ENCODE data around the gene HES5.

HES5 gene

DNA sequence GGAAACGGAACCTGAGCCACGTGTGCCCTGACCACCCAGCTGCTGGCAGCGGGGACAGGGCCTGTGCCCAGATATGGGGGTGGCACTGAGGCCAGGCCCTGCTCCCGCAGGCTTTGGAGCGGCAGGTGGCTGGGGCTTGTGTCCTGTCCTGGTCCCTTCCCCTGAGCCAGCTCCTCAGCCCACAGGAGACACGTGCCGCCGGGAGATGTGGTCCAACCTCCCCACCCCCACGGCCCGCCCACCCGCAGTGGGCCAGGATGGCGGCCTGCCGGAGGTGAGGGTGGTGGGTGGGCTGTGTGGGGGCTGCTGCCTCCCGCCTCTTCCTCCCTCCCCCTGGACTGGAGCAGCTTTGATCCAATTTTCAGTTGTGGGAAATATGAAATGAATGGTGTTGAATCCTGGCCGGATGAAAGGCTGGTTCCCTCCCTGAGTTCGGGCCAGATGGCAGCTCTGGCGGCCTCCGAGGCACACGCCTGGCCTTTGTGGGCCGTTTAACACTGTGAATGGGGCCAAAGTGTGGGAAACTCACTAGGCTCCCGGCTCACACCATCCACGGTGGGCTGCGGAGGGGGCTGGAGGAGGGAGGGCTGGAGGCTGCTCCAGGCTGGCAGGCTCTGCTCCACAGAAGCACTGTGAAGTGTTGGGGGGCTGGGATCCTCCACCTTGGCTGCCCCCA lies 2.6 kb upstream of the HES5 start:
- no peak for DNase-seq (ENCODE audit: low spot score)

DNA sequence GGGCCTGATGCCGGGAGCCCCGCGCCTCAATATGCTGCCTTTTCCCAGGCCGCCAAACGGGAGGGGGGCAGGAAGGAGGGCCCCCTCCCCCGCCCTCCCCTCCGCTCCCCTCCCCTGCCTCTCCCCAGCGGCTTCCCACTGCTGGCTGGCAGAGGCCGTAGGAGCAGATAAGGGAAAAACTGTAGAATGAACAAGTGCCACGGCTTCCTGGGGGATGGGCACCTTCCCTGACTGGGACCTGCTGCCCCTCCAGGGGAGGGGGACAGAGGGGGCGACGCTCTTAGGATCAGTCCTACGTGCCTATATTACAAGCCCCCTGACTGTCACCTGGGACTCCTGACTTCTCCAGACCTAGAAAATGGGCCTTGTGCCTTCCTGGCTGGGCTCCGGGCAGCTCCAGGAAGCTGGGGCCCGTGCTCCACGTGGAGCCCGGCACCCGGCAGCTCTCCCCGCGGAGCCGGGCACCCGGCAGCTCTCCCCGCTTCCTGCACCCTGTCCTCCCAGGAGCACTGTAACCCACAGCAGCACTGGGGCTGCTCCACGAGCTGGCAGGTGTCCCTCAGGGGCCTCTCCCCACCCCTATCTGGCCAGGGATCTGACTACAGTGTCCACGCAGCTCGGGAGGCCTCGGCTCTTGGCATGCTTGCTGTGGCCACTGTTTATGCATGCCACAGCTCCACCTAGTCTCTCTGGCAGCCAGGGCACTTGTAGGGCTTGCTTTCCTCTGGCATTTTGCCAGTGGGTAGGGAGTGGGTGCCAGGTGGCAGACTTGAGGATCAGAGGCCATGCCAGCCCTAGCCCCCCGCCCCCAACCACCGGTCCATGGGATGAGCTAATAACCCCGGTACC lies 674 bp upstream of the HES5 start:
- DNase-seq (ENCODE audit: low spot score) = no peak

DNA sequence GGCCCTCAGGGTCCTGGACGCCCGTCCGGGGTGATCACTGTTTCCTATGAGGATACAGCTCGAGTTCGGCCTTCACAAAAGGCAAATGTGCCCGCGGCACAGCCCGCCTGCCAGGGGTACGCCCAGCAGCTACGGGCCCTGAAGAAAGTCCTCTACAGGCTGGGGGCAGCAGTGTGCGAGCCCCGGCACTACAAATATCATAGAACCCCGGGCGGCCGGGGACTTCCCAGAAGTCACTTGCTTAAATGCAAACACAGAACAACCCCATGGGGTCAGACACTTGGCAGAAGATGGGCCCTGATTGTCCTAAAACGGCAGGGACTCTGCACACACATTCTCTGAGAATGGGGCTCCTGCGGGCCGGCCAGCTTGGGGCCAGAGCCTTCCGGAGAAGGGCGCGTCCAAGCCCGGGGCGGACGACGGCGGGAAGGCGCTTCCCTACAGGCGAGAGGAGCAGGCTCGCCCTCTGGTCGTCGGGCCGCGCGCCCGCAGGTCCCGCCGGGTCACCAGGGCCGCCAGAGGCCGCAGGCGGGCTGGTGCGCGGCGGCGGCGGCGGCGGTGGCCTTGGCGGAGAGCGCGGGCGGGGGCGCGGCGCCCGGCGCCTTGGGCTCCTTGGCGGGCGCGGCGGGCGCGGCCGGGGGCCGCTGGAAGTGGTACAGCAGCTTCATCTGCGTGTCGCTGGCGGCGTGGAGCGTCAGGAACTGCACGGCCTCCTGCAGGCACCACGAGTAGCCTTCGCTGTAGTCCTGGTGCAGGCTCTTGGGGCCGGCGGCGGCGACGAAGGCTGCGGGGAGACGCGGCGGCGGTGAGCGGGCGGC lies 888 bp downstream of the HES5 start:
- no peak for DNase-seq (ENCODE audit: low spot score)

DNA sequence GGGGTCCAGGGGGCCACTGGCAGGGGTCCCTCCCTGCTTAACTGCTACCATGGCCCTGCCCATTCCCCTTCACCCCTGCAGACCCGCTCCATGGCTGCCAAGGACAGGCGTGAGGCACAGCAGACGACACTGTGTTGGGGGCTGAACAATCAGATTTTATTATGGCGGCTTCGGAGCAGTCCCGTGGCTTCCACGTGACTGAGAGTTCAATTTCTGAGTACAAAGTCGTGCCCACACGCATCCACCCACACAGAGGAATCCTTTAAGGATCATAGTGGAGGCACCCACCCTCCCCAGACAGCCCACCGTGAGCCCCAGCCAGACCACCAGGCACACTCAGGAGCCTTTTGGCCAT lies 1.5 kb downstream of the HES5 start:
- DNase-seq (ENCODE audit: low spot score) = no peak

DNA sequence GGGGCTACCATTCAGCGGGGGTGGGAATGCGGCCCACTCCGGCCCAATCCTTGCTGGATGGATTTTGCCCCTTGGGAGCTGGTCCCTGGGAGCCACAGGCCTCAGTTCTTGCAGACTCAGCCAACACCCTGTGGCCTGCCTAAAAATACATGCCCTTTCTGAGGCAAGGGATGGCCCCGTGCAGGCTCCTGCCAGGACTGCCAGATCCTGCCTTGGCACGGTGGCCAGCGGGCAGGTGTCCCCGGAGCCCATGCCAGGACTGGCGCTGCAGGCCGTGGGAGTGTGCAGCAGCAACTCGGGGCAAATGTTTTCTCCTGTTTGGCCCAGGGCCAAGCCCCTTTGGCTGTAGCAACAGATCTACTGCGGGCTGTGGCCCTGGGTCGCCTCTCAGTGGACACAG lies 2.0 kb downstream of the HES5 start:
- DNase-seq (ENCODE audit: low spot score) = no peak

DNA sequence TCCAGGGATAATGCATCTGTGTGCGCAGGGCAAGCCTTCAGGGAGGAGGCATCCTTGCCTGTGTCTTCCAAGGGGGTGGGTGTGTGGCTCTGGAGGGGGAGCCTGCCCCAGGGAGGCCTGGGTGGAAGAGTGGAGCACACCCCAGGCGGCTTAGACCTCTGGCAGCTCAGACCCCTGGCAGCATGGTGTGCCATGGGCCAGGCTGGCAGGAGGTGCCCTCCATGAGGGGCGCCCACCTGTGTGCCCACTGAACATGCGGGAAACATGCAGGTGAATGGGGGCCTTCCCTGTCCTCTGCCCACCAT lies 2.6 kb downstream of the HES5 start:
- DNase-seq (ENCODE audit: low spot score) = no peak

DNA sequence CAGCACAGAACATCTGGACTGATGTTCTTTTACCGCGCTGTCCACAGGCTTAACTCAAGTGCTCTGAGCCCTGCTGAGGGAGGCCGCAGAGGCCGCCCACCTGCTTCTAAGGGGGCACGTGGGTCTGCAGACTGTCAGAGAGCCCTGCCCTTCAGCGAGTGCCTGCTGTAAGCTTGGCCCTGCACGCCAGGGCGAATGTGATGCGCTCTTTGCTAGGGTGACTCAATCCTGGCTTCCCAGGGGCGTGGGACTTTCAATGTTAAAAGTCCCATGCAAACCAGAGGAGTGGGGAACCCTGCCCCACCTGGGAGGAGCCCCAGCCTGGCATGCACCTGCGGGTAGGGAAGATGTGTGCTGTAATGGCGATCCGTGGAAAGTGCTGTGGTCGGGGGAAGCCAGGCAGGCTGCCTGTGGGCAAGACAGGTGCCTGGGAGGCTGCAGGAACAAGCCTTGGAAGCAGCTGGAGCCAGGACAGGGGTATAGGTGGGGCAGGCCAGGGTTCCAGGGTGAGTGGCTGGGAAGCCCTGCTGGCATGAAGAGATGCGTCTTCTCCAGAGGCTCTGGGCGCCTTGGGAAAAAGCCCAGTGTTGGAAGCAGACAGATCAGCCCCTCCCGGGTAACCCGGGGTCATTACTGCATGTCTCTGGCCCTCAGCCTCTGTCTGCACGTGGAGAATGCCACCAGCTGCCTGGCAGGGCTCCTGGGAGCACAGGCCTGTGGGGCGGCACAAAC lies 3.1 kb downstream of the HES5 start:
- peak; percentile 69 for DNase-seq (ENCODE audit: low spot score)

DNA sequence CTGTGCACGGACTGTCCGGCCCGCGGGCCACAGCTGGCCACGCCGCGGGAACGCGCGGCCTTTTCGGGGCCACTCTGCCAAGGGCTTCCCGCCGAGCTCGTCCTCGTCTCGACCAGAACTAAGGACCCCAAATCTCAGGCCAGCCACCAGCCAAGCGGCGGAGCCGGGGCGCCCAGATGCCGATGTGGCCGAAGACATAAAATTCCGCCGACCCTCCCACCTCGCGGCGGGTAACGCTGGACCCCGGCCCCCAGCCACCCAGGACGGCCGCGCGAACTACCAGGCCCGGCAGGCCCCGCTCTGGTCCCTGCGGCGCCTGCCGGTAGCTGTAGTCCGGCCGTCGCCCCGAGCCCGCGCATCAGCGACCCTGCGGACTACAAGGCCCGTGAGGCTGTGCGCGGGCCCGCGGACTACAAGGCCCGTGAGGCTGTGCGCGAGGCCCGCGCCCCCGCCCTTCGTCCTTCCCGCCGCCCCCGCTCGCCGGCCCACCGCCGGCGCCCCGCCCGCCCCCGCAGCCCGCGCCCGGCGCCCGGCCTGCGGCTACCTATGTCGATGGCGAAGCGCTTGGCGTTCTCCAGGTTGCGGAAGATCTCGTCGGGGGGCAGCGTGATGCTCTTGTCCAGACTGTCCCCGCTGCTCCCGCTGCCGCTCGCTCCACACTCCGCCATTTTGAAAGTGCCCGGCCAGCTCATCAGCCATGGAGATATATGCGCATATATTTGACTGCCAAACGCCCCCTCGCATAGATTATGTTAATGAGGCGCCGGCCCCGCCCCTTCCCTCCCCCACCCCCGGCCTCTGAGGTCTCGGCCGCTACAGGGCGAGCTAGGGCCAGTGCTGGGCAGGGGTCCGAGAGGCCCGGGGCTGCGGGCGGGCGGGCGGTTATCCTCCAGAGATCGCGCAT lies 3.9 kb downstream of the HES5 start, which contains the start of gene PANK4:
PANK4 (minus strand) TSS at position 677 of the 904 bp plus-strand sequence; CDS start at position 668, 9 bp downstream.
- DNase-seq (ENCODE audit: low spot score) = peak; percentile 86

DNA sequence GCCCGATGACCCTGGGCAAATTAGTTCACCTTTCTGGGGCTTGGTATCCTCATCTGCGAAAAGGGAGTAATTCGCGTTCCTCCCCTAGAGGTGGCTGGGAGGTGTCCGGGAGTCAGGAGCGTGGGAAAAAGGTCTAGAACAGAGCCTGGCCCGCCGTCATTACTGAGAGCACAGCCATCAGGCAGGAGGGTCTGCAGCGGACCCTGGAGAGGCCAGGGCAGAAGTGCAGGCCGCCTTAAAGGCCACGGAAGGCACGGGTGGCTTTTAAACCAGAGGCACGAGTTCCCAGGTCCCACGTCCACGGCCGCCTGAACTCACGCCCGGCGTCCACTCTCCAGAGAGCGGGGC lies 4.5 kb downstream of the HES5 start:
- DNase-seq (ENCODE audit: low spot score) = no peak

DNA sequence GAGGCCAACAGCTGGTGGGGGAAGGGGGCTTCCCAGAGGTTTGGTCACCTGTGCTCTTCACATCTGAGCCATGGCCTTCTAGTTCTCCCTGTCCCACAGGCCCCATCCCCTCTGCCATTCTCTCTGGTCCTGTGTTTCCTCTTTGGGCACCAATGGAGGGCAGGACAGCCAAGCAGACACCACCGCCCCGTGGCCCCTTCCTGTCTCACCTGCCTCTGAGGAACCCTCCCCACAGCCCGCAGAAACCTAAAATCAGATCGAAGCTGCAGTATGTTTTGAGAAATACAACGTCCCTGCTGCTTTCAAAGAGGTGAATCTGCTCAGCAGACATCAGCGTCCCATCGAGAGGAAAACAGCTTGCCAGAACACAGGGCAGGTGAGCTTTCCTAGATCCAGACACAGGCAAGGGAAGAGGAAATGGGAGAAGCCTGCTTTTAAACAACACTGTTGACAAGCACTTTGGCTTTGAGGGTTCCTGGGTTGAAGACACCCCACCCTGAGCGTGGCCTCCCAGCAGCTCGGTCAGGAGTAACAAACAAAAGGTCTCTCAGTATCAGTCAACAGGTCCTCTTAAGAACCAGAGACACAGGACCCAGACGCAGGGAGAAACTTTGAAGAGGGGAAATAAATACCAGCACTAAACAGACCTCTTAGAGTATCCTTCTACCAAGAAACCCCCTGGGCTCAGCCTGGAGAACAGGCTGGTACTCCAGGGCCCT lies 6.0 kb downstream of the HES5 start:
- no peak for DNase-seq (ENCODE audit: low spot score)

DNA sequence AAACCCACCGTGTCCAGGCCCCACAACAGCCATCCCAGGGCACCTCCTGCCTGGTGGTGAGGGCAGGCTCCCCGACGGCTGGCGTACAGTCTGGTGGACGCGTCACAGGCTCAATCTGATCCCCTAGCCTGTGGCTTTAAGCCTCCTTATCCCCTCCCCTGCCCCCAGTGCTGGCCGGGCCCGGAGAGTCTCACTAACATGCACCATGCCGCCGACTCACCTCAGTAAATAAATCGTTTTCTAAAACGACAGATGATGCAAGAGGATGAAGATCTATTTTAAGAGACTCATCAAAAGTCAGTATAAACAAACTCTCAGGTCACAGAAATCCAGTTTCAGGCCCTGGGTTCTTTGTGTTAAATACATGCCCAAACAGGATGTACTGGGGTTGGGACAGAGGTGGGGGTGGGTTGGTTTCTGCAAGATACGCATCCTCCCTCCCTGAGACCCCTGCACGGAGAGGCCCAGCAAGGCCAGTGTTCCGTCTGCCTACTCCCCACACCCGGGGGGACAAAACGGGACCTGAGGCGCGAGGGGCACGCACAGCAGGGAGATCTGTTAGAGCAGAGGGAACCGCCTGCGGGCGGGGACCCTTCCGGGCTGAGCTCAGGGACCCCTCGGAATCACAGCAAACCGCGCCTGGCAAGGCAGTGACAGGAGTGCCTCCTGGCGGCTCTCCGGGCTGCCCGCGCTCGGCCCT lies 6.7 kb downstream of the HES5 start:
- DNase-seq (ENCODE audit: low spot score) = no peak

DNA sequence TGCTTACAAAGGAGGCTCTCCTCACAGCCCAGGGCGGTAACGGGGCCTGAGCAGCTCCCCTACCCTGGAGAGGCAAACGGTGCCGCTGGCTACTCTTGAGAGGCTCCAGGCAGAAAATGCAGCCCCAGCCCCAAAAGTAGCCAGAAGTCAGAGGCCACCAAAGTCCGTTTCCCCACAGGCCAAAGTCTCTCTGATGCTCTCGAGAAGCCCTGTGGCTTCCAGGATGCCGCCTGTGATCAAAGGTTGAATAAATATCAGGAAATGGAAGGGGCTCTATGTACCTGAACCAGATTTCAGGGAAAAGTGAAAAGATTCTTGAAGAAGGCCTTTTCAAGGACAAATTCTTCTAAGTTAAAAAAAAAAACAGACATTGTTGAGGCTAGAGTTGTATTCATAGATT lies 7.8 kb downstream of the HES5 start:
- DNase-seq (ENCODE audit: low spot score) = no peak

DNA sequence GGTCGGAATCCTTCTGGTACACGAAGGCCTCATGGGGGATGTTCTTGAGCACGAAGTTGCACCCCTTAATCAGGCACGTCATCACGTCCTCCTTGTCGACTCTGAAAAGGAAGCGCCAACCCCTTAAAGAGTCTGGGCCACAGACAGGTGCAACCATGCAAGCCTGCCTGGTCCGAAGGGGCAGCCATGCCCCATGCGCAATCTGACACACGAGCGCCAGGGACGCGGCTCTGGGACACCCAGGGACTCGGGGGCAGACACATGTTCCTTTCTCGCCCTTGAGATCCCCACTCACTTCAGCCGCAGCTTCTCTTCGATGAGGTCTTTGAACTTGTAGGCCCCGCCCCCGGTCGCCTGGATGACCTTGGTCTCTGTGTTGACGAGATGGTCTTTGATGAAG lies 9.3 kb downstream of the HES5 start:
- DNase-seq (ENCODE audit: low spot score) = no peak

DNA sequence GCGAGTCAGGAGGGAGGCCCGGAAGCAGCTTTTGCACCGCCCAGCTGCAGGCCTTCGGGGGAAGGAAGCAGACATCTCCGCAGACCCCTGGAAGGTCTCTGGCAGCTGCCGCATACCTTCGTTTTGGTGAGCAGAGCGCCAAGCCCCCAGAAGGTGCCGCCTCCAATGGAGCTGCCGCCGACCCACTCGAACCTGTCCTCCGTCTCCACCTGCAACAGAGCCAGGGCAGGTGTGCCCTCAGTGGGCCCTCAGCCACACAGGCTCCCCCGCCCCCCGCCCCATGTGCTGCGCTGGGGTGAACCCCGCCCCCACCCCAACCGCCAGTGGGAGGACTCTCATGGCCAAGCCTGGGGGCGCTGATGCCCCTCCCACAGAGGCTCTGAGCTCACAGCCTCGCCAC lies 9.9 kb downstream of the HES5 start:
- no peak for DNase-seq (ENCODE audit: low spot score)

DNA sequence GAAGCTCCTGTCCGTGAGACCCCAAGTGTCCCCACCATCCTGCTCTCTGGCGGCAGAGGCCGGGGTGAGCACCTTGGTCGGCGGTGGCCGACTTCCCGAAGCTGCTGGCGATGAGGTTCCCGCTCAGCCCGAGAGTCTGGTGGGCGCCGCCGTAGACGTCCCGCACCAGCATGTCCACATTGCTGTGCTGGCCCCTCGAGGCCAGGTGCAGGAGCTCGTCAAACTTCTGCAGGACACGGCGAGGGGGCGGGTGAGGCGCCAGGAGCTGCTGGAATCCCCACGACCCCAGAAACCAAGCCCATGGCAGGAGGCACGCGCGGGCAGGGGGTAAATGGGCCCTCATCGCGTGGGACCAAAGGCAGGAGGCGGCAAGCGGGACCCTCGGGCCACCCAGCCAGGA lies 10.3 kb downstream of the HES5 start:
- no peak for DNase-seq (ENCODE audit: low spot score)

DNA sequence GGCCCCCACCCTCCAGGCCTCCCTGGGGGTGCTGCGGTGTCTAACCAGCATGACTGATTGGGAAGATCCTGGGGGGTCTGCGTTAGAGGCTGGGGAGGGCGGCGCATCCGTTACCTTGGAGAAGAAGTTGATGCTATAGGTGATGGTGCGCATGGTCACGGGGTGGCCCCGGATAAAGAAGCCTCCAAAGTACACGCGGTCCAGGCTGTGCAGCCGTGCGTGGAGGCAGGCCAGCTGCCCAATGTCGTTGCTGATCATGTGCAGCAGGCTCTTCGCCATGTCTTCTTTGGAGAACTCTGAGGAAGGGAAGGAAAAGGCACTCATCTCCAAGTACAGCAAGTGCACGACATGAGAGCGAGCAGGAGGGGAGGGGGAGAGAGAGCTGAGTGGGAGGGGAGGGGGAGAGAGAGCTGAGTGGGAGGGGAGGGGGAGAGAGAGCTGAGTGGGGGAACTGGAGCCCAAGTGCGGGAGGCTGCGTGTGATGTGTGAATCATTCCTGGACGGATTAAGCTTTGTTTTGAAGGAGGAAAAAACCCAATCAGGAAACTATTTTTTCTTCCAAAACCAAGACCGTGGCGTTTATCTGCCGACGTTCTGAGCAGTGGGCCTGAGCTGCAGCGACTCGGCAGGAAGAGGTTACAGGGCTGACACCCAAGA lies 10.9 kb downstream of the HES5 start:
- DNase-seq (ENCODE audit: low spot score) = no peak

DNA sequence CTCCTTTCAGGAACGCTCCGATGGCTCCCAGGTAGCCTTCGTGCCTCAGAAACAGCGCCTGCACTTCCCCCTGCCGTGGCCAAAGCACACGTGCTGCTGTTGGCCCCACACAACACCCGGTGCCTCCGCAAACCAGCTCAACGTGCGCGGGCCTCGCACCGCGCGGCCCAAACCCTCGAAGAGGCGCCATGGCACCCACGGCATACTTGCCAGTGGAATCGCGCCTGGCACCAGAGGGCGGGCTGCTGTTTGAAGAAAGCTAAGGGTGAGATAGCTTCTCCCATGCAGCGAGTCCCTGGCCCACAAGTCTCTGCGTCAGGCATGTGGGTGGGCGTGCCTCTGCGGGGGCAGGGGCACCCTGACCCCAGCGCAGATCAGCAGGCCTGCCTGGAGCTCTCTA lies 11.5 kb downstream of the HES5 start:
- DNase-seq (ENCODE audit: low spot score) = no peak

DNA sequence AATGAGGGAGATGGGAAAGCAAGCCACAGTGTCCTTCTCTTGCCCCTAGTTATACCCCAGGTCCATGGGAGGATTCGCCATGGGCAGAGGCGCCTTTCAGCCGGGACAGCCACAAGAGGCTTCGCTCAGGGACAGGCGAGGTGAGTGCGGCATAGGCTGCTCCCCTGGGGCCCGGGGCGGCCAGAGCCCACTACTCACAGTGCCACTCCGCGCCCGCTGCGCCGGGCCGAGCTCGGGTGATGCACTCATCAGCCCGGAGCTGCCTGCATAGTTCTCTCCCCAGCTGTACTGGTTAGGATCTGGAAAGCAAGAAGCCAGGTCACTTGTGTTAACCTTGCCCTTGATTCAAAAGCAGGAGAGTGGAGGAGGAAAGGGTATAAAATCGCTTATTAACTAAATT lies 12.1 kb downstream of the HES5 start:
- DNase-seq (ENCODE audit: low spot score) = no peak

DNA sequence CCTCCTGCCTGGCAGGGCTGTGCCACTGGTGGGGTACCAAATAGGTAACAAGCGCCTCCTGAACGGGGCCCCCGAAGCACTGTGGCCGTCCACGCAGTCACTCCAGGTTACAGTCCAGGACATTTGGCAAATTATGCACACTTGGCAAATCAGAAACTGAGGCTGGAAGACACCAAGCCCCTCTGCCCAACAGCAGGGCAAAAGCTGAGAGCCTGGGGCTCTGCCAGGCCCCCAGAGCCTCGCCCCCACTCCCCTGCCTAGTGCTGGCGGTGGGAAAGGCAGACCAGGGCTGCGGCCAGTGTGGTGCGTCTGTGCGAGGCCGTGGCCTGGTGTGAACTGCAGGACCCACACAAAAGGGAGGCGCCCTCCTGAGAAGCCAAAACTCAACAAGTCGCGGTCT lies 13.1 kb downstream of the HES5 start:
- DNase-seq (ENCODE audit: low spot score) = no peak

All from SK-N-DZ (cell line).